Measurements from ENCODE around the gene LSM8. TPM values are rescaled to one million over a fixed set of nuclear protein-coding genes. Genes with fewer than 3 reads are reported as not detected.
A peak's percentile ranks its signal among the peaks of the same experiment; 100 is the strongest.

LSM8 gene
- total and polyA plus RNA-seq, 12 donors = 5.3 to 61.8 (median 22.1) TPM

GRCh38 chr7:118175740-118176139, 8.2 kb upstream of the LSM8 start:
- no peak for DNase-seq
- no peaks in the 10 kb centered on the region for H3K4me1 ChIP-seq (replicated peaks in 1 of 2)
- no peaks in the 10 kb centered on the region for H3K9me3 ChIP-seq (replicated peaks in 1 of 3)
- H3K4me3 ChIP-seq = no peak overlapping the region
- H3K27ac ChIP-seq = no peak overlapping the region
- intact Hi-C loops (cut with DNase I) = no loop called here
- H3K27me3 ChIP-seq = no peaks in the 10 kb centered on the region
- TF ChIP-seq POLR2A (IDR thresholded peaks at IDR 0.05) (no peak), CTCF (IDR thresholded peaks at IDR 0.05) (no peak)
- WGBS, 4 donors = 41 to 52% (median 50%) methylated on average over 2 of the region's 2 CpGs
- H3K36me3 ChIP-seq (replicated peaks in 1 of 2) = no peaks in the 10 kb centered on the region

GRCh38 chr7:118179191-118179590, 4.8 kb upstream of the LSM8 start:
- no peak for DNase-seq
- no peaks in the 10 kb centered on the region for H3K36me3 ChIP-seq (replicated peaks in 1 of 2)
- H3K4me1 ChIP-seq (replicated peaks in 1 of 2) = peaks cover 6 to 7% of the 10 kb centered on the region in 2 donors
- no peak overlapping the region for H3K27ac ChIP-seq
- 89 to 92% (median 90%) methylated on average over 2 of the region's 2 CpGs for WGBS, 4 donors
- intact Hi-C loops (cut with DNase I) = no loop called here
- no peak overlapping the region for H3K4me3 ChIP-seq
- no peaks in the 10 kb centered on the region for H3K27me3 ChIP-seq
- no peaks in the 10 kb centered on the region for H3K9me3 ChIP-seq (replicated peaks in 1 of 3)
- TF ChIP-seq CTCF (IDR thresholded peaks at IDR 0.05) (no peak), POLR2A (IDR thresholded peaks at IDR 0.05) (no peak)

GRCh38 chr7:118182593-118183427, 1.2 kb upstream of the LSM8 start:
- peak in 1 of 7 donors; percentile 1 for DNase-seq
- Histone ChIP-seq H3K4me1 (replicated peaks in 1 of 2) (peaks cover 18 to 36% of the 10 kb centered on the region in 2 donors), H3K9me3 (replicated peaks in 1 of 3) (no peaks in the 10 kb centered on the region), H3K4me3 (peak overlapping the region; percentile 10 to 87 (median 70)), H3K36me3 (replicated peaks in 1 of 2) (no peaks in the 10 kb centered on the region), H3K27ac (peak overlapping the region in 2 of 5 donors; percentile 85 to 95), H3K27me3 (no peaks in the 10 kb centered on the region)
- intact Hi-C loops (cut with DNase I) = no loop called here
- 65 to 66% (median 66%) methylated on average over 13 of the region's 13 CpGs for WGBS, 4 donors
- no peak for TF ChIP-seq POLR2A (IDR thresholded peaks at IDR 0.05)

- Histone ChIP-seq H3K4me3 (peak overlapping the region; percentile 10 to 87 (median 70)), H3K9me3 (replicated peaks in 1 of 3) (no peaks in the 10 kb centered on the region), H3K36me3 (replicated peaks in 1 of 2) (peaks cover 0 to 5% of the 10 kb centered on the region in 2 donors), H3K27ac (peak overlapping the region; percentile 81 to 95 (median 85)), H3K27me3 (no peaks in the 10 kb centered on the region), H3K4me1 (replicated peaks in 1 of 2) (peaks cover 18 to 36% of the 10 kb centered on the region in 2 donors)
- WGBS, 4 donors = 0 to 1% (median 0%) methylated on average over 15 of the region's 15 CpGs
- TF ChIP-seq CTCF (IDR thresholded peaks at IDR 0.05) (peak in 1 of 6 experiments; percentile 7), POLR2A (IDR thresholded peaks at IDR 0.05) (no peak)
- intact Hi-C loops (cut with DNase I) = no loop called here
- DNase-seq = peak in 2 of 7 donors; percentile 1 to 22
These were observed 557 bp upstream of the LSM8 start for GRCh38 chr7:118183428-118183785.

Data from adrenal gland (tissue), 12 donors.